Esophagus muscularis mucosa (tissue), 4 donors: ENCODE results near the gene BTBD8. TPM values are rescaled to one million over a fixed set of nuclear protein-coding genes. Genes with fewer than 3 reads are reported as not detected.

Experiments
- DNase-seq: peaks from one replicate; pipeline ENCODE4 v3.0.0-alpha.2; 2017; ENCODE audit errors: extremely low spot score
- H3K27ac ChIP-seq, 4 donors: fragments of 200-600 bp; sonication (generic); replicated peaks in 1 of 4; 1 replicate in 3 of 4; 2 replicates in 1 of 4; pipeline ENCODE4 v1.5.1; 2016 to 2019; ENCODE audit warnings: mild to moderate bottlenecking in 1 of 4
- H3K27me3 ChIP-seq, 4 donors: fragments of 200-600 bp; sonication (generic); one replicate each; pipeline versions ENCODE4 v1.5.1 to v1.6.0; 2016 to 2019
- H3K36me3 ChIP-seq, 4 donors: fragments of 200-600 bp; sonication (generic); one replicate each; pipeline ENCODE4 v1.5.1; 2016 to 2019
- H3K4me1 ChIP-seq, 4 donors: fragments of 200-600 bp; sonication (generic); one replicate each; pipeline ENCODE4 v1.5.1; 2016 to 2019
- H3K4me3 ChIP-seq, 4 donors: fragments of 200-600 bp; sonication (generic); 1 replicate in 2 of 4; 2 replicates in 2 of 4; pipeline ENCODE4 v1.5.1; 2016 to 2019; ENCODE audit warnings: mild to moderate bottlenecking in 4 of 4, moderate library complexity in 1 of 4
- H3K9me3 ChIP-seq, 4 donors: fragments of 200-600 bp; sonication (generic); 1 replicate in 3 of 4; 2 replicates in 1 of 4; pipeline ENCODE4 v1.5.1; 2016 to 2019
- CTCF ChIP-seq, 3 experiments: fragments of 200-600 bp in 2 of 3; fragments of 450-650 bp in 1 of 3; sonication (generic) in 2 of 3; IDR thresholded peaks; one replicate each; pipeline ENCODE4 v1.5.1; 2017 to 2019; ENCODE audit warnings: antibody characterized with exemption in 3 of 3, mild to moderate bottlenecking in 2 of 3, moderate library complexity in 1 of 3
- EP300 ChIP-seq: sonication (generic); formaldehyde crosslinking; IDR thresholded peaks from one replicate; pipeline ENCODE4 v1.6.1; 2017; ENCODE audit warnings: antibody characterized with exemption
- POLR2A ChIP-seq: fragments of 450-650 bp; IDR thresholded peaks from one replicate; pipeline ENCODE4 v1.6.1; 2017; ENCODE audit warnings: antibody characterized with exemption, moderate library complexity, mild to moderate bottlenecking, low read depth
- POLR2AphosphoS5 ChIP-seq, 2 donors: sonication (generic); formaldehyde crosslinking; IDR thresholded peaks; one replicate each; pipeline ENCODE4 v1.6.1; 2017; ENCODE audit warnings: antibody characterized with exemption in 2 of 2
- WGBS: methylation state at CpG from one replicate; pipeline ENCODE4 v1.1.5; 2018; 5-methylcytosine and 5-hydroxymethylcytosine counted together
- intact Hi-C: fragments of 100-400 bp; cut with DNase I; formaldehyde crosslinking; loops from one replicate; pipeline ENCODE4 v1.15.1; 2023
- total RNA-seq, 4 donors: library from RNA; depleted of rRNA; stranded (reverse); fragments of >200 nt; gene quantifications; one replicate each; pipeline versions ENCODE4 v1.1.0 to v1.2.1, GENCODE V29; 2016

The BTBD8 gene
- total RNA-seq, 4 donors from 2014 or later: 4.3 to 7.8 (median 5.9) TPM

DNA sequence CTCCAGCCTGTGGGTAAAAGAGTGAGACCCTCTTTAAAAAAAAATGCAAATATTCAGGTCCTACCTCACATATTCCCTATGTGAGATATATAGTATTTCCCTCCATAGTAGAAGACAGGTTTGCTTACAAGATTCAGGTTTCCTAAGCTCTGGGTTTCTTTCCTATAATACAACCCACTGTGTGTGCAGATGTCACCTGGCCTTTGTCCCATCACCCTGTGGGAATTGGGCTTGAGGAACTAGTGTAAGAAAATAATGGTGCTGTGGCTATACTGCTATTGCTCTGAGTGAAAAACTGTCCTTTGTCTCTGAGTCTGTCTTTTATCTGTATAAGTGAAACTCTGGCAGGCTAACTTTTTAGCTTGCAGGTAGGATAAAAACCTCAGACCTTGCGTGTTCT, 150.6 kb downstream of the BTBD8 start:
- WGBS: 100% methylated on average over 1 of the region's 1 CpG
- TF ChIP-seq EP300: no peak
- no peak for TF ChIP-seq POLR2AphosphoS5 (IDR thresholded peaks at IDR 0.05)
- TF ChIP-seq CTCF (IDR thresholded peaks at IDR 0.05): no peak
- no peak for TF ChIP-seq POLR2A
- no peak for DNase-seq
- H3K4me1 ChIP-seq: no peaks in the 10 kb centered on the region
- H3K4me3 ChIP-seq: no peak overlapping the region
- intact Hi-C loops: no loop called here
- no peaks in the 10 kb centered on the region for H3K27me3 ChIP-seq
- no peaks in the 10 kb centered on the region for H3K9me3 ChIP-seq
- no peak overlapping the region for H3K27ac ChIP-seq
- H3K36me3 ChIP-seq: no peaks in the 10 kb centered on the region

Other genes with a start within 250 kb of the BTBD8 start
- gene TGFBR3, start 194.2 kb upstream of the BTBD8 start, total RNA-seq: 100 to 1,000 TPM; 176 to 262 (median 188) TPM
- not detected for gene BRDT, start 130.9 kb upstream of the BTBD8 start, total RNA-seq
- gene EPHX4, start 50.4 kb upstream of the BTBD8 start, total RNA-seq: 1 to 10 TPM; 2.9 to 4.3 (median 3.3) TPM
- not detected for gene SETSIP, start 4.9 kb upstream of the BTBD8 start, total RNA-seq
- gene C1orf146, start 137.6 kb downstream of the BTBD8 start, total RNA-seq: not detected
- 1 to 10 TPM; 6.0 to 9.1 (median 7.5) TPM for gene GLMN, start 218.6 kb downstream of the BTBD8 start, total RNA-seq
- gene RPAP2, start 218.7 kb downstream of the BTBD8 start, total RNA-seq: 10 to 100 TPM in 3 of 4 donors, 1 to 10 TPM in 1; 8.9 to 13.3 (median 12.8) TPM